LoVo (cell line): ENCODE results near the gene PSMC3.

Experiments
- DNase-seq: peaks from one replicate; pipeline ENCODE4 v3.0.0-alpha.2; 2016; ENCODE audit warnings: low spot score

The PSMC3 gene

GRCh38 chr11:47394050-47394321, 32.3 kb downstream of the PSMC3 start:
- DNase-seq: no peak

- DNase-seq: no peak
These were observed 32.8 kb downstream of the PSMC3 start for GRCh38 chr11:47393163-47394049.

- DNase-seq: no peak
These were observed 33.6 kb downstream of the PSMC3 start for GRCh38 chr11:47392546-47393162.

GRCh38 chr11:47391711-47392432, 34.4 kb downstream of the PSMC3 start:
- DNase-seq: no peak

- DNase-seq: no peak
These were observed 35.1 kb downstream of the PSMC3 start for GRCh38 chr11:47391077-47391583.

- DNase-seq: no peak
These were observed 35.8 kb downstream of the PSMC3 start for GRCh38 chr11:47390422-47390760.

DNA sequence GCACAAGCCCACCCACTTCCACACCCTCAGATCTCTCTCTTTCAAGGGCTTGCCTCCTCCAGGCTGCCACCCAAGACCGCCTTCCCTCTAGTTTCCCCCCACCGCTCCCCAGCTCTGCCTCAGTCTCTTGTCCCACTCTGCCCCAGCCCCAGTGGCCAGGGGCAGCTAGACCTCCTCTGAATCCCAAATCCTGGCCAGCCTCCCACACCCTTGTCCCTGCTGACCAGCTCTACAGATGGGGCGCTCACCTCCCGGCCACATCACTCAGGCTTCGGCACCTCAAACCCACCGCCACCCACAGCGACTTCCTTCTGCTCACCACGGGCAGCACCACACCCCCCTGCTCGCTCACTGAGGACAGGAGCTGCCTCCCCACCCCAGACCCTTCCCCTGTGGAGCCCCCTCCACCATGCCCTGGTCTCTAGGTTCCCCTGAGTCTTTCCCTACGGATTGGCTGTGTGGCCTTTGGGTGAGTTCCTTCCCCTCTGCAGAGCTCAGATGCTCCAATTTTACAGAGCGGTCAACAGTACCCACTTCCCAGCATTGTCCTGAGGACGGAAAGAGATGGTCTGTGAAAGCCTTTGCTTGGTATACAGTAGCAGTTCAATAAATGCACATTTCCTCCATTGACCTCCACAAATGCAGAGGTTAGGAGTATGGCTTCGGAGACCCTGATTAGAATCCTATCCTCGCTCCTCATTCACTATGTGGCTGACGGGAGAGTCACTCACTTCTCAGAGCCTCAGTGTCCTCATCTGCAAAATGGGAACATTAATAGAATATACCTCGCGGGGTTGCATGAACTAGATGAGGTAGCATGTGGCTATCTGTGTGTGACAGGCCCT, 36.4 kb downstream of the PSMC3 start:
- DNase-seq: no peak

DNA sequence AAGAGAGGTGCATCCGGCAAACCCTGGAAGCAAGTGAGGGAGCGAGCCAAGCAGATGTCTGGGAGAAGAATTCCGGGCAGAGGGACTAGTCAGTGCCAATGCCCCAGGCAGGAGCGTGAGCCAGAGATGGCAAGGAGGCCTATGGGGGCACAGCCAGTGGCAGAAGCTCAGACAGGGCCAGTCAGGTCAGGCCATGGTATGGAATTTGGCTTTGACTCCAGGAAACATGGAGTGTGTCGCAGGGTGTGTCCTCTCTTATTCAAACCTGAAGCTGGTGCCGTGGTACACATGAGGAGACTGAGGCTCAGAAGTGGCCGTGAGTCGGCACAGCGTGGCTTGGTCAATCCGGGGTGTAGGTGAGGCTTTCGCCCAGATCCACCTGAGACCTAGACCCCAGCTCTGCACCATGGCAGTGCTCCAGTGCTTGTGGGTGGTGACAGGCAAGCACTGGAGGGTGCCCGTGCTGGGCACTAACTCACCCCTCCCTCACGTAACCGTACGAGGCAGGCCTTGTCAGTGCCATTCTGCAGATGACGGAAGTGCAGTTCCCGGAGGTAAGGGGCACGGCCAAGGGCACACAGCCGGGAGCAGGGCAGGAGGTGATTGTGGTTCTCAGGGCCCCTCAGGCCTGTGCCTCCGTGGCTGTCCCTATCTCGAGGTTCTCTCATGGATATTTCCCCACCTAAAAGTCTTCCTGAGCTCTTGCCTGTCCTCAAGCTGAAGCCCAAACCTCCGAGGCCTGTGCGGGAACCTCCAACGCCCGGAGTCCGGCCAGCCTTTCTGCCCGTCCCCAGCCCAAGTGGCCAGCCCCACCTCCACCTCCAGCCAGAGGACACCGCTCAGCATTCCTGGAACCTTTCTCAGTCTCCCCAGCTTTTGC, 37.3 kb downstream of the PSMC3 start:
- DNase-seq: no peak

DNA sequence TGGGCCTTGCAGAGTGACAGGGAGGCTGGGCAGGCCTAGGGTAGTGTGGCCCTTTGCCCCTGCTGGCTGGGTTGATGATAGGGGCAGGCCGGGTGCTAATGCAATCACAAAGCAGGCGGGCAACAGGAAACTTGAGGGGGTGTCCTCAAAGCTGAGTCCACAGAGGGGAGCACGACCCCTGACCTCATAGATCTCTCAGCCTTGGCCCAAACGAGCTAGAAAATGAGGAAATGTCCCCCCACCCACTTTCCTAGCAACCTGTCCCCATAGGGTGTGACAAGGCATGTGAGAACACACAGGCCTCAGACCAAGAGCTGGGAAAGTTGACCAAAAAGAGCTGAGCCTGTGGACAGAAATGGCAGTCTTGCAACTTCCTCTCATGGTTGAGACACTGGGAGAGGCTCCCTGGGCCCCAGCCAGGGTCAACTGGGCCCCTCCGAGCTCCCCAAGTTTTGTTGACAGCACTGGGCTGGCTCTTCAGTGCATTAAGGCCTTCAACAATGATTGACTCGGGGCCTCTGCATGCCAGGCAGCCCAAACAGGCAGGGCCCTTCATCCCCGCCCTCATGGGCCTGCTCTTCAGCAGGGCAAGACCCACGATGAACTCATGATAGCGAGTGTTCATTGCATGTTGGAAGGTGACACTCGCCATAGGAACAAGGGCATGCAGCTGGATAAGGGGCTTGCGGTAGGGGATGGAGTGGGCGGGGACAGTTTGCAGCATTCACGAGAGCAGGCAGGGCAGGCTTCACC, 38.1 kb downstream of the PSMC3 start:
- DNase-seq: no peak

GRCh38 chr11:47384498-47384897, 41.7 kb downstream of the PSMC3 start:
- no peak for DNase-seq

GRCh38 chr11:47383071-47383470, 43.2 kb downstream of the PSMC3 start:
- no peak for DNase-seq

DNA sequence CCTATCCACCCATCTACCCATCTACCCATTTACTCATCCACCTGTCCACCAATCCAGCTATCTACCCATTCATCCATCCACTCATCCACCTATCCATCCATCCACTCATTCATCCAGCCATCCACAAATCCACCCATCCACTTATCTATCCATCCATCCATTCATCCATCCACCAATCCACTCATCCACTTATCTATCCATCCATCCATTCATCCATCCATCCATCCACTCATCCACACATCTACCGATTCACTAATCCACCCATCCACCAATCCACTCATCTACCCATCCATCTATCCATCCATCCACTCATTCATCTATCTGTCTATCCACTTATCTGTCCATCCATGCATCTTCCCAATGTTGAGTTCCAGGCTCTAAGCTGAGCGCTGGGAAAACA, 46.2 kb downstream of the PSMC3 start:
- no peak for DNase-seq

DNA sequence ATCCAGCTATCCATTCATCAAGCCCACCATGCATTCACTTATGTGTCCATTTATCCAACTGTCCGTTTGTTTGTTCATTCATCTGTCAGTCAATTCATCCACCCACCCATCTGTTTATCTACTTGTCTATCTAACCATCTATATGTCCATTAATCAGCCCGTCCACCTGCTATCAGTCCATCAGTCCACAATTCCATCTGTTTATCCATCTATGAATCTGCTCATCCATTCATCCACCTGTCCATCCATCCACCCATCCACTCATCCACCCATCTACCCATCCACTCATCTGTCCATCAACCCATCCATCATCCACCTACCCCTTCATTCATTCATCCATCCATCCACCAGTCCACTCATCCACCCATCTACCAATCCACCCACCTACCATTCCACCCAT, 46.9 kb downstream of the PSMC3 start:
- no peak for DNase-seq

GRCh38 chr11:47378836-47379170, 47.4 kb downstream of the PSMC3 start:
- no peak for DNase-seq

DNA sequence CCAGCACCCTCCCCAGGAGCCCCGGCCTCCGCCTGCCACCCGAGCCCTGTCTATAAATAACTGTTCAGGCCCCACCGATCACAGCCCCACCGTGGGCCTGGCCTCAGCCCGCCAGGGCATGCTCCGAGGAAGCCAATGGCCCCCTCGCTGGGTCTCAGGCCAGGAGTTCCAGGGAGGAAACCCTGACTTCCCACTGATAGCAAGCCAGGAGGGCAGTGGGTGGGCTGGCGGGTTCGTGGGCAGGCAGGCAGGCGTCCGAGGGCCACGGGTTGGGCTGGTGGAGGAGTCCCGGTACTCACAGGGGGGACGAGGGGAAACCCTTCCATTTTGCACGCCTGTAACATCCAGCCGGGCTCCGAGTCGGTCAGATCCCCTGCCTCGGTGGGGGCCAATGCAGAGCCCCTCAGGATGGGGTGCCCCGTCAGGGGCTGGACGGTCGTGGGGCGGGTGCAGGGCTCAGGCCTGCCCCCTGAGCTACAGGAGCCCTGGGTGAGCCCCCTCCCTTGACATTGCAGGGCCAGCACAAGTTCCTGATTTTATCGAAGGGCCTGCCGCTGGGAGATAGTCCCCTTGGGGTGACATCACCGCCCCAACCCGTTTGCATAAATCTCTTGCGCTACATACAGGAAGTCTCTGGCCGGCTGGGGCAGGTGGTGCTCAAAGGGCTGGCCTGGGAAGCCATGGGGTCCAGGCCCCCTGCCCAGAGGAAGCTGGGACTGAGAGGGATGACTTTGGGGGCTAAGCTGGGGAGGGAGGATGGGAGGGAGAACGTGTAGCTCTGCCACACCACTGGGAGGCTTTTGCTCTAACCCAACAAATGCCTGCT, 48.0 kb downstream of the PSMC3 start, which contains the start of gene SPI1:
Gene SPI1 (minus strand): TSS at position 538 of the 826 bp plus-strand sequence. CDS start 194 bp downstream, at position 344.
- DNase-seq: no peak

DNA sequence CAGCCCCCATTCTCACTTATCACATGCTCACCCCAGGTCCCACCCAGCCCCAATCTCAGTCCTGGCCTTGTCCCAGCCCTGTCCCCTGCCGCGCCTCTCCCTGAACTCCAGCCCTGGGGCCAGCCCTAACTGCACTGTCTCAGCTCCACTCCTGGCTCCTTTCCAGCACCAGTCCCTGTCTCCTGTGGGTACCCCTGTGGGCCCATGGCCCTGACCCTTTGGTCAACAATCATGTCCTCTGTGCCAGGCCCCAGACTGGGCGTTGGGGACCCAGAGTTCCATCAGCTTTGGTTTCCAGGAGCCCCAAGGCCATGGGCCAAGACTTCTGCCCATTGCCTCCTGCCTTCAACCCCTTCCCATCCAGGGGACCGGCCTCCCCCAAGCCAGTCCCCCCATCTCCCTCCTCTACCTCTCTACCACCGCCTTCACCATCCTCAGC, 48.6 kb downstream of the PSMC3 start:
- DNase-seq: no peak

GRCh38 chr11:47376525-47377371, 49.5 kb downstream of the PSMC3 start:
- no peak for DNase-seq

DNA sequence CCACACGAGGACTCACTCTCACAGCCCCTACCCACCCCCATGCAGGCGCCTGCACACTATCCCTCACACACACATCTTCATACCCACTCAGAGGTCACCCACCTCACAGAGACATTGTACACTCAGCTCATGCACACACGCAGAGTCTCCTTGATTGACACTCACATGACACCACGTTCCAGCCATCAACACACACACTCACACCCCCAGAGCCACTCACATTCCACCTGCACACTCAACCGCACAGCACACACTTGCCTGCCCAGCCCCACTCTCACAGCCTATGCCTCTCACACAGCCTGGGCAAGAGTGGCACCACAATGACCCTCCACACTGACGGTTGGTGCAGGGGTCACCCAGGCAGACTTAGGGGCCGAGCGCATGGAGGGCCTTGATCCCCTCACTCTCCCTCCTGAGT, 50.1 kb downstream of the PSMC3 start:
- no peak for DNase-seq
